ENCODE data around the gene ATG7.

DNA sequence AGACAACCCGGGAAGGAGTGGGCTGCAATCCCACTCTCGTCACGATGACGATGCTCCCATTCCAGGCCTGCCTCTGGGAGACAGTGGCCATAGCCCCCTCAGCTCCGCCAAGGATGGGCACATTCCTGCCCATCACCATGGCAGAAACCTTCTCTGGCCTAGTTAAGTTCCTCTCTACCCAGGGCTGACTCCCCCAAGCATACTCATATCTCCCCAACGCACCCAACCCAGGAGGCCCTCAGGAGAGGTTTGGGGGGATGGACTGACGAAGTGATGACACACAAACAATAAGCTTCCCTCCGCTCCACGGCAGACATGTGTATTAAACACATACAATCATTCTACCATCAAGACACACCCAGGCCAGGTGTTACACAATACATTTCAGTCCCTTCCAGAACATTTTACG, 311.4 kb downstream of the ATG7 start:
- no peak for TF ChIP-seq EP300 (IDR thresholded peaks at IDR 0.05)
- TF ChIP-seq, protein P1, sequence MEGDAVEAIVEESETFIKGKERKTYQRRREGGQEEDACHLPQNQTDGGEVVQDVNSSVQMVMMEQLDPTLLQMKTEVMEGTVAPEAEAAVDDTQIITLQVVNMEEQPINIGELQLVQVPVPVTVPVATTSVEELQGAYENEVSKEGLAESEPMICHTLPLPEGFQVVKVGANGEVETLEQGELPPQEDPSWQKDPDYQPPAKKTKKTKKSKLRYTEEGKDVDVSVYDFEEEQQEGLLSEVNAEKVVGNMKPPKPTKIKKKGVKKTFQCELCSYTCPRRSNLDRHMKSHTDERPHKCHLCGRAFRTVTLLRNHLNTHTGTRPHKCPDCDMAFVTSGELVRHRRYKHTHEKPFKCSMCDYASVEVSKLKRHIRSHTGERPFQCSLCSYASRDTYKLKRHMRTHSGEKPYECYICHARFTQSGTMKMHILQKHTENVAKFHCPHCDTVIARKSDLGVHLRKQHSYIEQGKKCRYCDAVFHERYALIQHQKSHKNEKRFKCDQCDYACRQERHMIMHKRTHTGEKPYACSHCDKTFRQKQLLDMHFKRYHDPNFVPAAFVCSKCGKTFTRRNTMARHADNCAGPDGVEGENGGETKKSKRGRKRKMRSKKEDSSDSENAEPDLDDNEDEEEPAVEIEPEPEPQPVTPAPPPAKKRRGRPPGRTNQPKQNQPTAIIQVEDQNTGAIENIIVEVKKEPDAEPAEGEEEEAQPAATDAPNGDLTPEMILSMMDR (IDR thresholded peaks at IDR 0.05), result no peak
